AG09319 (cell line): ENCODE data around the gene UNG.

Source experiments
- DNase-seq: peaks from one replicate; pipeline ENCODE4 v3.0.0-alpha.2; 2010; ENCODE audit warnings: low read depth; ENCODE audit errors: extremely low read depth
- TF ChIP-seq, protein P1 (sequence below): IDR thresholded peaks from 2 replicates; pipeline ENCODE4 v1.5.1; 2011; ENCODE audit warnings: low read depth, mild to moderate bottlenecking, inconsistent platforms, low read length, moderate library complexity

The UNG gene

DNA sequence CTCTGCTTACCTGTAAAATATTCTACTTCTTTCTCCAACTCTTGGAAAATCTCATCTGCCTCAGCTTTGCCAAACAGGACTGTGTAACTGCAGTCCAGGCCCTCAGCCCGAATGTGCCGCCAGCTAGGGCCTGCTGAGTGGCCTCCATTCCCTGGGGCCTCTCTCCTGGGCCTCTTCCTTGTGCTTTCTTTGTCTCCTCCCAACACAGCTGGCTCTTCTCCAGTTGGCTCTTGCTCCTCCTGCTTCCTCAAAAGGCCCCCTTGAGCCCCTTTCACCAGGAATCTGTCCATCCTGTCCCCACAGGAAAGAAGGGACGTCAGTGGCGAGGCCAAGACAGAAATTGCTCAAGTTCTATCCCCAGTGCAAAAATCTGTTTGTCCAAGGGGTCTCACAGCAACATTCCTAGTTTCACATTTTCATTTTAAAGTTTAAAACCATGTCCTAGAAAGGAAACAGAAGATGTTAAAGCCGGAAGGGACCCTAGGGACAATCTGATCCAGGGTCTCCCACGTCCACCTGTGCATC lies 4.8 kb upstream of the UNG start:
- DNase-seq: no peak
- TF ChIP-seq, protein P1, sequence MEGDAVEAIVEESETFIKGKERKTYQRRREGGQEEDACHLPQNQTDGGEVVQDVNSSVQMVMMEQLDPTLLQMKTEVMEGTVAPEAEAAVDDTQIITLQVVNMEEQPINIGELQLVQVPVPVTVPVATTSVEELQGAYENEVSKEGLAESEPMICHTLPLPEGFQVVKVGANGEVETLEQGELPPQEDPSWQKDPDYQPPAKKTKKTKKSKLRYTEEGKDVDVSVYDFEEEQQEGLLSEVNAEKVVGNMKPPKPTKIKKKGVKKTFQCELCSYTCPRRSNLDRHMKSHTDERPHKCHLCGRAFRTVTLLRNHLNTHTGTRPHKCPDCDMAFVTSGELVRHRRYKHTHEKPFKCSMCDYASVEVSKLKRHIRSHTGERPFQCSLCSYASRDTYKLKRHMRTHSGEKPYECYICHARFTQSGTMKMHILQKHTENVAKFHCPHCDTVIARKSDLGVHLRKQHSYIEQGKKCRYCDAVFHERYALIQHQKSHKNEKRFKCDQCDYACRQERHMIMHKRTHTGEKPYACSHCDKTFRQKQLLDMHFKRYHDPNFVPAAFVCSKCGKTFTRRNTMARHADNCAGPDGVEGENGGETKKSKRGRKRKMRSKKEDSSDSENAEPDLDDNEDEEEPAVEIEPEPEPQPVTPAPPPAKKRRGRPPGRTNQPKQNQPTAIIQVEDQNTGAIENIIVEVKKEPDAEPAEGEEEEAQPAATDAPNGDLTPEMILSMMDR: no peak

DNA sequence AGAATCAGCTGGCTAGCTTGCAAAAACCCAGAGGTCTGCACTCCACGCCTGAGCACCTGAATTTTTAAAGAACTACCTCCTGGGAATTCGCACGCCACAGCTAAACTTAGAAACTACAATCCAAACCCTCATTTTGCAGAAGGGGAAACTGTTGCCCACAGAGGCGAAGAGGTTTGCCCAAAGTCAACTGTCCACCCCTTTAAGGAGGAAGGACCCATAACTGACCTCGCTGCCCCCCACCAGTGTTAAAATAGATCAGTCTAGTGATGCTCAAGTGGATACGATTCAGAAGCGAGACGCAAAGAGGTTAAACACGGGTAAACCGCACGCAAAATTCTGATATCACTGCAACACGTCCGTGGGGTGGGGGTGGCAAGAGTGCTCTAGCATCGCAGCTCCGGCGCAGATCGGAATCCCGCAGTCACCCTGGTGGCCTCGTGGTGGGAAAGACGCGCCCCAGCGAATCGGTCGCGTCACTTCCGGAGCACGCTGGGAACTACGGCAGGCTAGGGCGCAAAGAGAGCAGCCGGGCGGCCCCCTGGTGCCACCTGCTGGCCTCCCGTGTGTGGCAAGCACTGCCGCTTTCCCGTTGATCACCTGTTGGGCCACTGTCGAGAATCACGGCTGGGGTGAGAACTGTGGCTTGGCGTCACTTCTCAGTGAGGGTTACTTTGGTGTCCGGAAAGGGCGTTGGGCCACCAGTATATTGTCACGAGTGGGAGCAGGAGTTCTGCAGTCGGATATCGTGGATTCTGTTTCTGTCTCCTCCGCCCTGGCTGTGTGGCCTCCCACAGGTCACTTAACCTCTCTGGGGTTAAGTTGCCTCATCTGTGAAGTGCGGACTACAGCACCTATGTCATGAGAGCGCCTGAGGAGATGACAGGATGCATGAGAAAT lies 4.1 kb upstream of the UNG start, which contains the start of gene ALKBH2:
TSS of gene ALKBH2 (minus strand) at position 451 of the 897 bp plus-strand sequence. CDS start 686 bp downstream, outside the sequence.
- DNase-seq: peak; percentile 75
- TF ChIP-seq, protein P1: peak; percentile 98

DNA sequence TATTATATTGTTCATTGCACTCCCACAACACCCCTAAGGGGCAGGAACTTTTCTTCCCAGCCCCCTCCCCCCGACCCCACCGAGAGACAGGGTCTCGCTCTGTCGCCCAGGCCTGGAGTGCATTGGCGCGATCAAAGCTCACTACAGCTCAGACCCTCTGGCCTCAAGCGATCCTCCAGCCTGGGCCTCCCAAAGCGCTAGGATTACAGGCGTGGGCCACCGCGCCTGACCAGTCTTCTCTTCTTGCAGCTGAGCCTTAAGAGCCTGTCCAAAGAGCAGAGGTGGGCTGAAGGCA lies 310 bp upstream of the UNG start:
- TF ChIP-seq, protein P1: no peak
- no peak for DNase-seq

DNA sequence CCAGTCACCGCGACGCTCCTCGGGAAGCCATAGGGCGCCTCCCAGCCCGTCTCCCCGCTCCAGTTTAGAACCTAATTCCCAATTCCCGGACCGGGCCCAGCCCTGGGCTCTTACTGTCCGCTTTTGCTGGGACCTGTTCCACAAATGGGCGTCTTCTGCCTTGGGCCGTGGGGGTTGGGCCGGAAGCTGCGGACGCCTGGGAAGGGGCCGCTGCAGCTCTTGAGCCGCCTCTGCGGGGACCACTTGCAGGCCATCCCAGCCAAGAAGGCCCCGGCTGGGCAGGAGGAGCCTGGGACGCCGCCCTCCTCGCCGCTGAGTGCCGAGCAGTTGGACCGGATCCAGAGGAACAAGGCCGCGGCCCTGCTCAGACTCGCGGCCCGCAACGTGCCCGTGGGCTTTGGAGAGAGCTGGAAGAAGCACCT lies 797 bp downstream of the UNG start:
- peak; percentile 23 for DNase-seq
- TF ChIP-seq, protein P1: no peak

DNA sequence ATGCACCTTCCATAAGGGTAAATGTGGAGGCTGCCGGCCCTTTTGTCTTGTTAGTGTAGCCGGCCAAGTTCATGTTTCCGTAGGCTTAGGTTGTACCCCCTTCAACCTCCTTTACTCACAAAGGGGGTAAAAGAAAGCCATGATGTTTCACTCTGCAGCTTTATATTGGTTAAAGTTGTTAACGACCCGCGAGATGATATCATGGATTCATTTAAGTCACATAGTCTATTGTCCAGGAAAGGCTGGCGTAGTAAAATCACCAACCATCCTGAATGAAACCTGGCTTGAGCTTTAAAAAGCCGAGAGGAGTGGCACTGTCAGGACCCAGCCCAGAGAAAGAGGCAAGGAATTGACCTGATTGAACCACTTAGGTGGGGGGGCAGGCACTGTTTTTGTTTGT lies 1.3 kb downstream of the UNG start:
- TF ChIP-seq, protein P1: no peak

DNA sequence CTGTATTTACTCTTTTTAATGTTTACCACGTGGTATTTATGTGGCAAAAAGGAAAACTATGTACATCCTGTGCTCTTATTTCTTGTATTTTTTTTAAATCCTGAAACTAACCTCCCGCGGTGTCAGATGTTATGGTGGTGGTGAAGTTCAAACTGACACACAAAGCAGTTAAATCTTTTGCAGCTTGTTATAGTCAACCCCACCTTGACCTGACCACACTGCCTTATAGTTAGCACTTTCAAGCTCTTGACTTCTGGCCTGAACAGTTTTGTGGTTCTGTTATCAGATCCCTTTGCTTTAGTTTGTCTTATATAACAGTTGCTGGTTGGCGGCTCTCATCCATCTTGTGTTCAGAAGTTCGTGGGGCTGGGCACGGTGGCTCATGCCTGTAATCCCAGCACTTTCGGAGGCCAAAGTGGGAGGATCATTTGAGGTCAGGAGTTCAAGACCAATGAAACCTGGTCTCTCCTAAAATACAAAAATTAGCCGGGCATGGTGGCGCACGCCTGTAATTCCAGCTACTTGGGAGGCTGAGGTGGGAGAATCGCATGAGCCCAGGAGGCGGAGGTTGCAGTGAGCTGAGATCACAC lies 2.1 kb downstream of the UNG start:
- DNase-seq: no peak
- TF ChIP-seq, protein P1: no peak

More for the DNA sequence above, 1.3 kb downstream of the UNG start:
- DNase-seq: no peak

DNA sequence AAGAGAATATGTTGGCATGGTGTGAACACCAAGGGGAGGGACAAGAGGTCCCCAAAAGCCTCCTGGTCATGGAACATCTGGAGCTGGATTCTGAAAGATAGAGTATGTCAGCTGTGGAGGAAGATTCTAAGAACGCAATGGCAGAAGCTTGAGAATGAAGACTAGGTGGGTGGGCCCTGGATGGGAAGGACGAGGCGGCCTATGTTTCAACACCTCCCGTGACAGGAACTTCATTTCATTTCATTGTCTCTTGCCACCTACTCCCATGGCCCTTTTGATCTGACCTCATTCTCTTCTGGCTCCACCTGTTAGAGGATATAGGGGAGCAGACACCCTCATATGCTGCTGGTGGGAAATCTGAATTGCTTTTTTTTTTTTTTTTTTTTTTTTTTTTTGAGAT lies 3.3 kb downstream of the UNG start:
- TF ChIP-seq, protein P1: no peak
- no peak for DNase-seq
